Psoas muscle (tissue), 7 donors: ENCODE results near the gene RNF224. TPM values are rescaled to one million over a fixed set of nuclear protein-coding genes. Genes with fewer than 3 reads are reported as not detected.

ENCODE experiments used
- polyA plus RNA-seq, 3 donors: library from polyadenylated mRNA; stranded (reverse); fragments of 200-250 nt; gene quantifications; one replicate each; pipeline ENCODE4 v1.2.3, GENCODE V29; 2013
- total RNA-seq, 4 donors: library from RNA; stranded (reverse); fragmentation: NEBNext Ultra II Directional in 2 of 4; extraction: Animal tissue kit (Norgen Biotek cat#: 25700) in 2 of 4; gene quantifications; one replicate each; pipeline versions ENCODE4 v1.2.1 to v1.2.4, GENCODE V29; 2021 to 2023
- donor health status: healthy with polysubstance abuse.
- donor health status: DM: no; HTN: no; CAD: no; lungs with moderate emphysema.
- donor health status: Bipolar disorder and iron deficiency.
- donor health status: healthy.
- donor health status: DM: no; HTN: no; CAD: no.
- donor health status: DM: no; HTN: no; CAD: no.
- donor health status: DM: yes; HTN: yes; CAD: no.

RNF224 gene
- total and polyA plus RNA-seq, 7 donors, result 0.01 TPM; not detected in 6

Other genes starting within 250 kb of the RNF224 start
Only the 30 nearest of the 32 such genes appear.
- gene PAXX, start 235.1 kb upstream of the RNF224 start, total RNA-seq, result 10 to 100 TPM in 3 of 4 donors, 1 to 10 TPM in 1; 9.4 to 15.6 (median 12.4) TPM
- 10 to 100 TPM; 16.5 to 39.2 (median 25.2) TPM for gene PAXX, start 235.1 kb upstream of the RNF224 start, polyA plus RNA-seq
- gene CLIC3, start 230.9 kb upstream of the RNF224 start, total RNA-seq, result under 1 TPM in 3 of 4 donors, not detected in 1; 0.38 to 0.90 (median 0.54) TPM
- under 1 TPM; 0.55 to 0.94 (median 0.79) TPM for gene CLIC3, start 230.9 kb upstream of the RNF224 start, polyA plus RNA-seq
- gene ABCA2, start 199.3 kb upstream of the RNF224 start, total RNA-seq, result 10 to 100 TPM; 12.2 to 23.5 (median 18.3) TPM
- 10 to 100 TPM in 1 of 3 donors, 1 to 10 TPM in 2; 6.9 to 11.1 (median 8.5) TPM for gene ABCA2, start 199.3 kb upstream of the RNF224 start, polyA plus RNA-seq
- under 1 TPM in 1 of 4 donors, not detected in 3; 0.08 TPM for gene FUT7, start 195.4 kb upstream of the RNF224 start, total RNA-seq
- under 1 TPM in 2 of 3 donors, not detected in 1; 0.01 to 0.06 TPM for gene FUT7, start 195.4 kb upstream of the RNF224 start, polyA plus RNA-seq
- 10 to 100 TPM; 17.3 to 32.1 (median 22.6) TPM for gene NPDC1, start 181.3 kb upstream of the RNF224 start, total RNA-seq
- gene NPDC1, start 181.3 kb upstream of the RNF224 start, polyA plus RNA-seq, result 10 to 100 TPM; 14.8 to 23.2 (median 17.6) TPM
- gene ENTPD2, start 173.4 kb upstream of the RNF224 start, total RNA-seq, result 1 to 10 TPM in 2 of 4 donors, under 1 TPM in 2; 0.59 to 1.4 (median 0.95) TPM
- under 1 TPM; 0.17 to 0.29 (median 0.28) TPM for gene ENTPD2, start 173.4 kb upstream of the RNF224 start, polyA plus RNA-seq
- gene SAPCD2, start 156.9 kb upstream of the RNF224 start, total RNA-seq, result under 1 TPM; 0.10 to 0.15 (median 0.12) TPM
- gene SAPCD2, start 156.9 kb upstream of the RNF224 start, polyA plus RNA-seq, result under 1 TPM in 2 of 3 donors, not detected in 1; 0.18 to 0.22 TPM
- gene UAP1L1, start 150.0 kb upstream of the RNF224 start, total RNA-seq, result 1 to 10 TPM; 1.8 to 4.5 (median 3.0) TPM
- gene UAP1L1, start 150.0 kb upstream of the RNF224 start, polyA plus RNA-seq, result 1 to 10 TPM; 1.5 to 2.4 (median 1.7) TPM
- 10 to 100 TPM; 13.5 to 18.1 (median 14.4) TPM for gene MAN1B1, start 140.5 kb upstream of the RNF224 start, total RNA-seq
- gene MAN1B1, start 140.5 kb upstream of the RNF224 start, polyA plus RNA-seq, result 10 to 100 TPM; 13.1 to 24.4 (median 21.8) TPM
- gene DPP7, start 112.8 kb upstream of the RNF224 start, total RNA-seq, result 10 to 100 TPM; 43.2 to 75.3 (median 67.5) TPM
- gene DPP7, start 112.8 kb upstream of the RNF224 start, polyA plus RNA-seq, result 10 to 100 TPM; 34.8 to 67.7 (median 61.3) TPM
- gene GRIN1, start 88.3 kb upstream of the RNF224 start, total RNA-seq, result not detected
- gene GRIN1, start 88.3 kb upstream of the RNF224 start, polyA plus RNA-seq, result under 1 TPM in 1 of 3 donors, not detected in 2; 0.06 TPM
- gene LRRC26, start 57.5 kb upstream of the RNF224 start, total RNA-seq, result not detected
- gene LRRC26, start 57.5 kb upstream of the RNF224 start, polyA plus RNA-seq, result not detected
- gene TMEM210, start 55.4 kb upstream of the RNF224 start, total RNA-seq, result not detected
- not detected for gene TMEM210, start 55.4 kb upstream of the RNF224 start, polyA plus RNA-seq
- 10 to 100 TPM; 20.5 to 32.1 (median 24.3) TPM for gene ANAPC2, start 38.9 kb upstream of the RNF224 start, total RNA-seq
- gene ANAPC2, start 38.9 kb upstream of the RNF224 start, polyA plus RNA-seq, result 10 to 100 TPM; 13.0 to 22.6 (median 21.6) TPM
- 10 to 100 TPM; 51.5 to 65.4 (median 54.4) TPM for gene SSNA1, start 38.8 kb upstream of the RNF224 start, total RNA-seq
- gene SSNA1, start 38.8 kb upstream of the RNF224 start, polyA plus RNA-seq, result 100 to 1,000 TPM; 101 to 176 (median 142) TPM
- gene TPRN, start 26.8 kb upstream of the RNF224 start, total RNA-seq, result 10 to 100 TPM in 2 of 4 donors, 1 to 10 TPM in 2; 8.0 to 11.3 (median 9.8) TPM
- gene TPRN, start 26.8 kb upstream of the RNF224 start, polyA plus RNA-seq, result 10 to 100 TPM in 1 of 3 donors, 1 to 10 TPM in 2; 3.6 to 11.1 (median 6.7) TPM
- 10 to 100 TPM; 31.2 to 40.1 (median 36.0) TPM for gene TMEM203, start 21.9 kb upstream of the RNF224 start, total RNA-seq
- 10 to 100 TPM; 30.6 to 71.6 (median 47.7) TPM for gene TMEM203, start 21.9 kb upstream of the RNF224 start, polyA plus RNA-seq
- gene NDOR1, start 21.8 kb upstream of the RNF224 start, total RNA-seq, result 1 to 10 TPM; 2.2 to 4.4 (median 3.7) TPM
- gene NDOR1, start 21.8 kb upstream of the RNF224 start, polyA plus RNA-seq, result 1 to 10 TPM; 1.5 to 6.3 (median 6.2) TPM
- gene RNF208, start 5.3 kb upstream of the RNF224 start, total RNA-seq, result 10 to 100 TPM in 1 of 4 donors, 1 to 10 TPM in 3; 4.8 to 12.8 (median 8.1) TPM
- gene RNF208, start 5.3 kb upstream of the RNF224 start, polyA plus RNA-seq, result 1 to 10 TPM; 5.9 to 6.4 (median 6.1) TPM
- gene CYSRT1, start 2.3 kb upstream of the RNF224 start, total RNA-seq, result under 1 TPM in 3 of 4 donors, not detected in 1; 0.18 to 0.77 (median 0.32) TPM
- 1 to 10 TPM in 1 of 3 donors, under 1 TPM in 2; 0.08 to 1.1 (median 0.11) TPM for gene CYSRT1, start 2.3 kb upstream of the RNF224 start, polyA plus RNA-seq
- gene SLC34A3, start 3.4 kb downstream of the RNF224 start, total RNA-seq, result not detected
- not detected for gene SLC34A3, start 3.4 kb downstream of the RNF224 start, polyA plus RNA-seq
- gene TUBB4B, start 13.8 kb downstream of the RNF224 start, total RNA-seq, result 100 to 1,000 TPM; 111 to 273 (median 230) TPM
- gene TUBB4B, start 13.8 kb downstream of the RNF224 start, polyA plus RNA-seq, result 100 to 1,000 TPM; 350 to 838 (median 389) TPM
- gene STPG3, start 23.8 kb downstream of the RNF224 start, total RNA-seq, result not detected
- gene STPG3, start 23.8 kb downstream of the RNF224 start, polyA plus RNA-seq, result under 1 TPM in 1 of 3 donors, not detected in 2; 0.08 TPM
- 10 to 100 TPM; 39.1 to 53.7 (median 42.8) TPM for gene NELFB, start 27.8 kb downstream of the RNF224 start, total RNA-seq
- gene NELFB, start 27.8 kb downstream of the RNF224 start, polyA plus RNA-seq, result 10 to 100 TPM; 43.2 to 74.3 (median 58.5) TPM
- gene TOR4A, start 50.2 kb downstream of the RNF224 start, total RNA-seq, result 1 to 10 TPM; 1.7 to 2.3 (median 2.1) TPM
- 1 to 10 TPM in 2 of 3 donors, under 1 TPM in 1; 0.77 to 2.3 (median 1.1) TPM for gene TOR4A, start 50.2 kb downstream of the RNF224 start, polyA plus RNA-seq
- 1 to 10 TPM; 3.5 to 7.5 (median 5.3) TPM for gene NRARP, start 74.8 kb downstream of the RNF224 start, total RNA-seq
- 1 to 10 TPM in 1 of 3 donors, under 1 TPM in 2; 0.73 to 1.4 (median 0.91) TPM for gene NRARP, start 74.8 kb downstream of the RNF224 start, polyA plus RNA-seq
- 10 to 100 TPM in 2 of 4 donors, 1 to 10 TPM in 2; 6.7 to 11.2 (median 9.7) TPM for gene EXD3, start 195.7 kb downstream of the RNF224 start, total RNA-seq
- 1 to 10 TPM; 5.7 to 9.9 (median 7.2) TPM for gene EXD3, start 195.7 kb downstream of the RNF224 start, polyA plus RNA-seq
- 1 to 10 TPM in 3 of 4 donors, under 1 TPM in 1; 0.62 to 5.1 (median 2.5) TPM for gene NOXA1, start 195.9 kb downstream of the RNF224 start, total RNA-seq
- gene NOXA1, start 195.9 kb downstream of the RNF224 start, polyA plus RNA-seq, result 1 to 10 TPM in 1 of 3 donors, under 1 TPM in 2; 0.43 to 1.0 (median 0.83) TPM
- gene ENTPD8, start 213.9 kb downstream of the RNF224 start, total RNA-seq, result not detected
- gene ENTPD8, start 213.9 kb downstream of the RNF224 start, polyA plus RNA-seq, result under 1 TPM in 1 of 3 donors, not detected in 2; 0.01 TPM
- gene NSMF, start 231.8 kb downstream of the RNF224 start, total RNA-seq, result 10 to 100 TPM in 1 of 4 donors, 1 to 10 TPM in 3; 4.8 to 11.2 (median 6.4) TPM
- 10 to 100 TPM in 1 of 3 donors, 1 to 10 TPM in 2; 4.9 to 11.0 (median 5.7) TPM for gene NSMF, start 231.8 kb downstream of the RNF224 start, polyA plus RNA-seq